ENCODE results near the gene ALOXE3.

Gene ALOXE3

GRCh38 chr17:8154608-8155155 lies 36.4 kb upstream of the ALOXE3 start:
- no peak for DNase-seq

GRCh38 chr17:8153957-8154607 lies 35.8 kb upstream of the ALOXE3 start:
- peak; percentile 56 to 100 (median 96) for DNase-seq

- peak in 41 of 51 donors; percentile 16 to 89 (median 51) for DNase-seq
Observed at GRCh38 chr17:8153525-8153956, 35.2 kb upstream of the ALOXE3 start.

GRCh38 chr17:8153031-8153451 lies 34.7 kb upstream of the ALOXE3 start:
- no peak for DNase-seq

- peak; percentile 57 to 99 (median 94) for DNase-seq
Observed at GRCh38 chr17:8152112-8152775, 33.9 kb upstream of the ALOXE3 start, which contains the start of gene PER1. PER1 (minus strand) TSS chr17:8152404; CDS start chr17:8150706, 1,698 bp downstream.

GRCh38 chr17:8151641-8152111 lies 33.4 kb upstream of the ALOXE3 start:
- DNase-seq: peak in 45 of 51 donors; percentile 8 to 87 (median 63)

- peak in 50 of 51 donors; percentile 35 to 96 (median 84) for DNase-seq
Observed at GRCh38 chr17:8151120-8151640, 32.9 kb upstream of the ALOXE3 start.

GRCh38 chr17:8150194-8151119 lies 32.1 kb upstream of the ALOXE3 start:
- DNase-seq: no peak

GRCh38 chr17:8149419-8150193 lies 31.3 kb upstream of the ALOXE3 start:
- DNase-seq: no peak

GRCh38 chr17:8148560-8148959 lies 30.2 kb upstream of the ALOXE3 start:
- no peak for DNase-seq

- DNase-seq: no peak
Observed at GRCh38 chr17:8147805-8148404, 29.6 kb upstream of the ALOXE3 start.

GRCh38 chr17:8147141-8147804 lies 29.0 kb upstream of the ALOXE3 start:
- DNase-seq: no peak

GRCh38 chr17:8146381-8147140 lies 28.2 kb upstream of the ALOXE3 start:
- DNase-seq: no peak

GRCh38 chr17:8145811-8146210 lies 27.5 kb upstream of the ALOXE3 start:
- no peak for DNase-seq

- no peak for DNase-seq
Observed at GRCh38 chr17:8144401-8145231, 26.3 kb upstream of the ALOXE3 start.

GRCh38 chr17:8143581-8144400 lies 25.5 kb upstream of the ALOXE3 start:
- no peak for DNase-seq

Measured in hypothalamus (tissue), 51 donors.